SK-N-SH (cell line): ENCODE data around the gene SLC6A2.

Experiments used
- CTCF ChIP-seq: fragments of 200-600 bp; sonication (generic); IDR thresholded peaks from 2 replicates; pipeline ENCODE4 v1.6.1; 2017; ENCODE audit warnings: antibody characterized with exemption, mild to moderate bottlenecking, moderate library complexity
- JUND ChIP-seq: IDR thresholded peaks from 2 replicates; pipeline ENCODE4 v1.4.0; 2012
- MEF2A ChIP-seq: IDR thresholded peaks from 2 replicates; pipeline ENCODE4 v1.4.0; 2012; ENCODE audit warnings: low read depth, borderline replicate concordance
- MXI1 ChIP-seq: IDR thresholded peaks from 2 replicates; pipeline ENCODE4 v1.6.1; 2012; ENCODE audit warnings: mild to moderate bottlenecking, low read depth, low read length, improper control_type of control experiment
- NFIC ChIP-seq: IDR thresholded peaks from 2 replicates; pipeline ENCODE4 v1.4.0; 2012; ENCODE audit warnings: borderline replicate concordance
- POLR2AphosphoS5 ChIP-seq: IDR thresholded peaks from 2 replicates; pipeline ENCODE4 v1.6.1; 2012; ENCODE audit warnings: low read depth, low read length
- RCOR1 ChIP-seq: fragments of 150-350 bp; IDR thresholded peaks from 2 replicates; pipeline ENCODE4 v1.6.1; 2017; ENCODE audit warnings: antibody characterized with exemption, low read length
- REST ChIP-seq: IDR thresholded peaks from 2 replicates; pipeline ENCODE4 v1.6.1; 2012; ENCODE audit warnings: mild to moderate bottlenecking, low read depth, low read length, moderate library complexity
- RXRA ChIP-seq: IDR thresholded peaks from 2 replicates; pipeline ENCODE4 v1.4.0; 2012; ENCODE audit warnings: low read depth, mild to moderate bottlenecking, borderline replicate concordance
- SMC3 ChIP-seq: IDR thresholded peaks from 2 replicates; pipeline ENCODE4 v1.6.1; 2012; ENCODE audit warnings: low read depth, low read length, improper control_type of control experiment
- TCF12 ChIP-seq: IDR thresholded peaks from 2 replicates; pipeline ENCODE4 v1.4.0; 2012
- USF1 ChIP-seq: IDR thresholded peaks from 2 replicates; pipeline ENCODE4 v1.4.0; 2012; ENCODE audit warnings: low read depth, borderline replicate concordance
- USF2 ChIP-seq: fragments of 150-350 bp; IDR thresholded peaks from 2 replicates; pipeline ENCODE4 v1.6.1; 2017; ENCODE audit warnings: antibody characterized with exemption, low read length, low read depth, borderline replicate concordance
- ZBTB33 ChIP-seq: IDR thresholded peaks from 2 replicates; pipeline ENCODE4 v1.4.0; 2012; ENCODE audit warnings: low read depth, borderline replicate concordance

- TF ChIP-seq CTCF (no peak), JUND (no peak), ZBTB33 (no peak), NFIC (no peak), MXI1 (no peak), RXRA (no peak), REST (no peak), TCF12 (no peak), USF2 (no peak), USF1 (no peak), RCOR1 (no peak), POLR2AphosphoS5 (no peak), MEF2A (no peak), SMC3 (no peak)
Measured at GRCh38 chr16:55665511-55665910, 9.7 kb downstream of the SLC6A2 start.
